Endothelial cell of umbilical vein (primary cell): ENCODE measurements around the gene ANKRD44. TPM values are rescaled to one million over a fixed set of nuclear protein-coding genes. Genes with fewer than 3 reads are reported as not detected.

Source experiments
- BruUV-seq: library from RNA; stranded (reverse); fragments of 400-500 nt; replicated peaks from 2 replicates; lab custom pipeline; 2021; lab: Mats Ljungman, UMichigan
- CTCF ChIA-PET: fragments of 300-600, 350-600 bp; sonication (Branson Sonifier 250); formaldehyde crosslinking; loops from one replicate; lab custom pipeline; 2021; ENCODE audit warnings: antibody characterized with exemption, inconsistent platforms; lab: Charles Lee
- POLR2A ChIA-PET: fragments of 300-600, 350-600 bp; sonication (Branson Sonifier 250); formaldehyde crosslinking; loops from one replicate; lab custom pipeline; 2021; ENCODE audit warnings: antibody characterized with exemption, inconsistent platforms; lab: Charles Lee
- DNase-seq: peaks from one replicate; pipeline ENCODE4 v3.0.0-alpha.2; 2011; ENCODE audit warnings: low read depth, low spot score
- FAIRE-seq: peaks from 2 replicates; lab custom pipeline; 2011; peaks lifted over from hg19 to GRCh38; lab: Jason Lieb, UNC
- H2AFZ ChIP-seq: 2 replicates; pipeline ENCODE4 v1.6.0; 2012; ENCODE audit warnings: low read depth, low read length, control low read depth, inconsistent platforms
- H3K27ac ChIP-seq: 2 replicates; pipeline ENCODE4 v1.5.1; 2011; ENCODE audit warnings: low read depth, mild to moderate bottlenecking, control low read depth, low read length, moderate library complexity; ENCODE audit not compliant: insufficient read depth
- H3K27me3 ChIP-seq, 2 experiments: 2 replicates each; pipeline versions ENCODE4 v1.6.0 to v1.6.1; 2011; ENCODE audit warnings: low read length in 2 of 2, mixed read lengths in 1 of 2; ENCODE audit not compliant: control insufficient read depth in 2 of 2, insufficient read depth in 2 of 2
- H3K36me3 ChIP-seq, 2 experiments: 2 replicates in 1 of 2; 3 replicates in 1 of 2; pipeline ENCODE4 v1.5.1; 2011; ENCODE audit warnings: low read length in 2 of 2, mild to moderate bottlenecking in 1 of 2, moderate library complexity in 1 of 2; ENCODE audit not compliant: control insufficient read depth in 2 of 2, insufficient read depth in 2 of 2; ENCODE audit errors: extremely low read depth in 1 of 2
- H3K4me1 ChIP-seq: 3 replicates; pipeline ENCODE4 v1.5.1; 2011; ENCODE audit warnings: mild to moderate bottlenecking, low read length; ENCODE audit not compliant: control insufficient read depth, insufficient read depth; ENCODE audit errors: extremely low read depth
- H3K4me2 ChIP-seq: 2 replicates; pipeline ENCODE4 v1.6.1; 2011; ENCODE audit warnings: low read length, control low read depth, mixed read lengths; ENCODE audit not compliant: insufficient read depth
- H3K4me3 ChIP-seq, 3 experiments: fragments of 200-600 bp in 1 of 3; sonication (generic), shearing (Covaris generic) in 1 of 3; replicated peaks in 1 of 3; 2 replicates each; pipeline ENCODE4 v1.5.1; 2011 to 2016; ENCODE audit warnings: control low read depth in 3 of 3, low read length in 3 of 3, mild to moderate bottlenecking in 2 of 3, inconsistent platforms in 1 of 3, low read depth in 1 of 3, moderate library complexity in 1 of 3; ENCODE audit not compliant: insufficient read depth in 1 of 3
- H3K79me2 ChIP-seq: 2 replicates; pipeline ENCODE4 v1.6.0; 2012; ENCODE audit warnings: low read length, inconsistent platforms; ENCODE audit not compliant: control insufficient read depth, insufficient read depth
- H3K9ac ChIP-seq: replicated peaks from 2 replicates; pipeline ENCODE3; 2011; ENCODE audit warnings: low read length, control low read depth; ENCODE audit not compliant: insufficient read depth; ENCODE audit errors: extremely low read depth
- H3K9me1 ChIP-seq: replicated peaks from 3 replicates; pipeline ENCODE4 v1.6.0; 2011; ENCODE audit warnings: mild to moderate bottlenecking, low read length; ENCODE audit not compliant: control insufficient read depth, insufficient read depth; ENCODE audit errors: extremely low read depth
- H3K9me3 ChIP-seq: replicated peaks from 2 replicates; pipeline ENCODE4 v1.5.1; 2012; ENCODE audit warnings: low read length, inconsistent platforms; ENCODE audit not compliant: control insufficient read depth, insufficient read depth
- H4K20me1 ChIP-seq: replicated peaks from 2 replicates; pipeline ENCODE3; 2011; ENCODE audit warnings: mild to moderate bottlenecking, low read length; ENCODE audit not compliant: control insufficient read depth, insufficient read depth; ENCODE audit errors: extremely low read depth
- CTCF ChIP-seq, 2 donors: IDR thresholded peaks; 1 replicate in 1 of 2; 2 replicates in 1 of 2; pipeline ENCODE4 v1.5.1; 2011; ENCODE audit warnings: low read length in 2 of 2, mild to moderate bottlenecking in 2 of 2, moderate library complexity in 2 of 2, control low read depth in 1 of 2, inconsistent platforms in 1 of 2, low read depth in 1 of 2; ENCODE audit not compliant: insufficient read depth in 1 of 2; ENCODE audit errors: extremely low read depth in 1 of 2
- EZH2 ChIP-seq: IDR thresholded peaks from 2 replicates; pipeline ENCODE4 v1.6.1; 2012; ENCODE audit warnings: borderline replicate concordance, low read depth, mild to moderate bottlenecking, moderate library complexity, low read length, inconsistent platforms; ENCODE audit not compliant: severe bottlenecking
- FOS ChIP-seq: IDR thresholded peaks from 2 replicates; pipeline ENCODE4 v1.6.1; 2011; ENCODE audit warnings: mild to moderate bottlenecking, low read length, moderate library complexity, borderline replicate concordance; ENCODE audit not compliant: insufficient read depth
- GATA2 ChIP-seq: IDR thresholded peaks from 2 replicates; pipeline ENCODE4 v1.7.0; 2011; ENCODE audit warnings: low read depth, mild to moderate bottlenecking, moderate library complexity, mixed read lengths, low read length; ENCODE audit not compliant: insufficient read length, insufficient read depth
- JUN ChIP-seq: IDR thresholded peaks from 2 replicates; pipeline ENCODE4 v1.6.1; 2011; ENCODE audit warnings: borderline replicate concordance, low read depth; ENCODE audit not compliant: insufficient read length, insufficient read depth
- MAX ChIP-seq: IDR thresholded peaks from 2 replicates; pipeline ENCODE4 v1.6.1; 2011; ENCODE audit not compliant: insufficient read depth, insufficient read length
- MYC ChIP-seq: IDR thresholded peaks from one replicate; pipeline ENCODE4 v1.6.1; 2011; ENCODE audit warnings: mild to moderate bottlenecking, low read depth, low read length
- POLR2A ChIP-seq: IDR thresholded peaks from 2 replicates; pipeline ENCODE4 v1.6.1; 2012; ENCODE audit warnings: low read depth, mild to moderate bottlenecking, control low read depth, low read length
- POLR2AphosphoS5 ChIP-seq: IDR thresholded peaks from 2 replicates; pipeline ENCODE4 v1.6.1; 2012; ENCODE audit warnings: low read depth, mild to moderate bottlenecking, control low read depth, low read length, moderate library complexity; ENCODE audit not compliant: insufficient read depth
- dilution Hi-C: fragments of 300-500 bp; cut with MboI; formaldehyde crosslinking; loops from one replicate; pipeline ENCODE4 v1.15.0; 2019; ENCODE audit warnings: low sequenced_read_pairs; ENCODE audit not compliant: extremely low pct_ligation_motif_present
- intact Hi-C: fragments of 100-400 bp; cut with micrococcal nuclease; formaldehyde crosslinking; loops from one replicate; pipeline ENCODE4 v1.10.0; 2022
- polyA plus RNA-seq, 4 experiments: library from polyadenylated mRNA; depleted of rRNA in 3 of 4; stranded (reverse) in 3 of 4; unstranded in 1 of 4; fragments of >200 nt; gene quantifications; 2 replicates each; pipeline versions ENCODE4 v1.2.1 to v1.2.3, GENCODE V29; 2011 to 2012; ENCODE audit warnings: missing spikeins in 1 of 4
- total RNA-seq: library from RNA; stranded (reverse); gene quantifications from 2 replicates; pipeline ENCODE4 v1.2.3, GENCODE V29; 2021

The ANKRD44 gene
- total and polyA plus RNA-seq, 2 donors (not counting 3 experiments of a cell fraction or from before 2014, with no cell fraction given): 3.4 to 6.1 TPM

- Histone ChIP-seq H3K9me1 (no peaks in the 10 kb centered on the region), H3K4me2 (no peak overlapping the region), H3K36me3 (no peaks in the 10 kb centered on the region), H4K20me1 (no peaks in the 10 kb centered on the region), H3K4me1 (peaks cover 12% of the 10 kb centered on the region), H3K27me3 (peaks cover 6 to 8% of the 10 kb centered on the region in 2 experiments), H3K4me3 (no peak overlapping the region), H3K9ac (no peak overlapping the region), H2AFZ (no peak overlapping the region), H3K79me2 (no peaks in the 10 kb centered on the region), H3K9me3 (no peaks in the 10 kb centered on the region), H3K27ac (no peak overlapping the region)
- FAIRE-seq: no peak
- dilution Hi-C loops (no loop called here), intact Hi-C loops (no loop called here)
- BruUV-seq: no TSS peak
- POLR2A ChIA-PET: no interaction called here
- CTCF ChIA-PET: interaction anchor here (0.7 to 4.0 kb wide), 5 partner anchors 8 to 195 kb away, joined by 3 to 54 read pairs (median 5); no protein-coding TSS in a partner anchor
- DNase-seq: no peak
- TF ChIP-seq POLR2AphosphoS5: no peak
- TF ChIP-seq FOS: no peak
- no peak for TF ChIP-seq POLR2A
- no peak for TF ChIP-seq EZH2
- TF ChIP-seq MYC: no peak
- TF ChIP-seq CTCF (IDR thresholded peaks at IDR 0.05; ENCODE audit: extremely low read depth in 1 of 2, insufficient read depth in 1 of 2, low read depth in 1 of 2, low read length in 2 of 2): no peak
- no peak for TF ChIP-seq JUN
- TF ChIP-seq GATA2: no peak
- no peak for TF ChIP-seq MAX
Observed at GRCh38 chr2:197308585-197308984, 2.0 kb downstream of the ANKRD44 start.
